ENCODE measurements around the gene THRA.

The THRA gene

GRCh38 chr17:40018211-40019121 lies 44.3 kb upstream of the THRA start:
- Histone ChIP-seq H3K4me1 (ENCODE audit: control extremely low read depth in 1 of 4, control insufficient read depth in 4 of 4, insufficient read depth in 4 of 4, low read length in 3 of 4) (peaks cover 0 to 14% (median 10%) of the 10 kb centered on the region in 4 experiments), H3K4me3 (ENCODE audit: control insufficient read depth in 1 of 7, extremely low read depth in 1 of 7, insufficient read depth in 4 of 7, low read depth in 2 of 7, low read length in 6 of 7) (no peak overlapping the region), H3K27ac (ENCODE audit: insufficient read depth in 1 of 2, low read depth in 1 of 2, low read length in 2 of 2, poor library complexity in 1 of 2, severe bottlenecking in 2 of 2) (no peak overlapping the region), H3K36me3 (ENCODE audit: control insufficient read depth in 4 of 4, insufficient read depth in 4 of 4, low read length in 3 of 4) (peaks cover 0 to 49% (median 32%) of the 10 kb centered on the region in 4 experiments), H3K9me3 (ENCODE audit: control extremely low read depth in 1 of 5, control insufficient read depth in 4 of 5, insufficient read depth in 2 of 5, low read depth in 1 of 5, low read length in 4 of 5) (no peaks in the 10 kb centered on the region), H3K27me3 (replicated peaks in 2 of 5; ENCODE audit: control insufficient read depth in 4 of 5, insufficient read depth in 5 of 5, low read length in 4 of 5) (no peaks in the 10 kb centered on the region)
- CTCF ChIA-PET, result interaction anchor here (0.7 to 10.5 kb wide), 7 partner anchors 8 to 145 kb away, joined by 3 to 113 read pairs (median 4); no protein-coding TSS in a partner anchor
- POLR2A ChIA-PET, result no interaction called here
- DNase-seq, result no peak
- WGBS (ENCODE audit: insufficient coverage), result 84% methylated on average over 7 of the region's 15 CpGs

- no peaks in the 10 kb centered on the region for H3K27me3 ChIP-seq (replicated peaks in 2 of 5; ENCODE audit: control insufficient read depth in 4 of 5, insufficient read depth in 5 of 5, low read length in 4 of 5)
- H3K4me1 ChIP-seq (ENCODE audit: control extremely low read depth in 1 of 4, control insufficient read depth in 4 of 4, insufficient read depth in 4 of 4, low read length in 3 of 4), result peaks cover 0 to 17% (median 10%) of the 10 kb centered on the region in 4 experiments
- ChIA-PET POLR2A (no interaction called here), CTCF (interaction anchor here (0.7 to 10.5 kb wide), 3 partner anchors 7 to 146 kb away, joined by 4 to 113 read pairs (median 4); no protein-coding TSS in a partner anchor)
- DNase-seq, result no peak
- H3K4me3 ChIP-seq (ENCODE audit: control insufficient read depth in 1 of 7, extremely low read depth in 1 of 7, insufficient read depth in 4 of 7, low read depth in 2 of 7, low read length in 6 of 7), result no peak overlapping the region
- WGBS (ENCODE audit: insufficient coverage), result 95% methylated on average over 17 of the region's 24 CpGs
- H3K9me3 ChIP-seq (ENCODE audit: control extremely low read depth in 1 of 5, control insufficient read depth in 4 of 5, insufficient read depth in 2 of 5, low read depth in 1 of 5, low read length in 4 of 5), result no peaks in the 10 kb centered on the region
- peaks cover 0 to 56% (median 37%) of the 10 kb centered on the region in 4 experiments for H3K36me3 ChIP-seq (ENCODE audit: control insufficient read depth in 4 of 4, insufficient read depth in 4 of 4, low read length in 3 of 4)
- H3K27ac ChIP-seq (ENCODE audit: insufficient read depth in 1 of 2, low read depth in 1 of 2, low read length in 2 of 2, poor library complexity in 1 of 2, severe bottlenecking in 2 of 2), result no peak overlapping the region
Observed at GRCh38 chr17:40019140-40019991, 43.4 kb upstream of the THRA start.

GRCh38 chr17:40020146-40020545 lies 42.6 kb upstream of the THRA start:
- no peak overlapping the region for H3K27ac ChIP-seq (ENCODE audit: insufficient read depth in 1 of 2, low read depth in 1 of 2, low read length in 2 of 2, poor library complexity in 1 of 2, severe bottlenecking in 2 of 2)
- peaks cover 0 to 15% (median 9%) of the 10 kb centered on the region in 4 experiments for H3K4me1 ChIP-seq (ENCODE audit: control extremely low read depth in 1 of 4, control insufficient read depth in 4 of 4, insufficient read depth in 4 of 4, low read length in 3 of 4)
- no peak overlapping the region for H3K4me3 ChIP-seq (ENCODE audit: control insufficient read depth in 1 of 7, extremely low read depth in 1 of 7, insufficient read depth in 4 of 7, low read depth in 2 of 7, low read length in 6 of 7)
- ChIA-PET POLR2A (no interaction called here), CTCF (interaction anchor here (0.9 kb wide), 1 partner anchor 8 kb away, joined by 3 read pairs; no protein-coding TSS in a partner anchor)
- H3K9me3 ChIP-seq (ENCODE audit: control extremely low read depth in 1 of 5, control insufficient read depth in 4 of 5, insufficient read depth in 2 of 5, low read depth in 1 of 5, low read length in 4 of 5), result no peaks in the 10 kb centered on the region
- no peaks in the 10 kb centered on the region for H3K27me3 ChIP-seq (replicated peaks in 2 of 5; ENCODE audit: control insufficient read depth in 4 of 5, insufficient read depth in 5 of 5, low read length in 4 of 5)
- H3K36me3 ChIP-seq (ENCODE audit: control insufficient read depth in 4 of 4, insufficient read depth in 4 of 4, low read length in 3 of 4), result peaks cover 0 to 62% (median 40%) of the 10 kb centered on the region in 4 experiments
- 97% methylated on average over 11 of the region's 13 CpGs for WGBS (ENCODE audit: insufficient coverage)
- DNase-seq, result no peak

- no peaks in the 10 kb centered on the region for H3K9me3 ChIP-seq (ENCODE audit: control extremely low read depth in 1 of 5, control insufficient read depth in 4 of 5, insufficient read depth in 2 of 5, low read depth in 1 of 5, low read length in 4 of 5)
- peaks cover 8 to 76% (median 51%) of the 10 kb centered on the region in 4 experiments for H3K36me3 ChIP-seq (ENCODE audit: control insufficient read depth in 4 of 4, insufficient read depth in 4 of 4, low read length in 3 of 4)
- H3K4me1 ChIP-seq (ENCODE audit: control extremely low read depth in 1 of 4, control insufficient read depth in 4 of 4, insufficient read depth in 4 of 4, low read length in 3 of 4), result peaks cover 0 to 6% (median 0%) of the 10 kb centered on the region in 4 experiments
Observed at GRCh38 chr17:40021451-40021971, 41.3 kb upstream of the THRA start.

GRCh38 chr17:40022497-40022896 lies 40.3 kb upstream of the THRA start:
- H3K4me1 ChIP-seq (ENCODE audit: control extremely low read depth in 1 of 4, control insufficient read depth in 4 of 4, insufficient read depth in 4 of 4, low read length in 3 of 4), result peaks cover 0 to 6% (median 0%) of the 10 kb centered on the region in 4 experiments
- DNase-seq, result no peak
- H3K27me3 ChIP-seq (replicated peaks in 2 of 5; ENCODE audit: control insufficient read depth in 4 of 5, insufficient read depth in 5 of 5, low read length in 4 of 5), result no peaks in the 10 kb centered on the region
- ChIA-PET POLR2A (no interaction called here), CTCF (interaction anchor here (0.9 to 2.0 kb wide), 4 partner anchors 10 to 63 kb away, joined by 3 to 18 read pairs (median 7); no protein-coding TSS in a partner anchor)
- peaks cover 8 to 79% (median 57%) of the 10 kb centered on the region in 4 experiments for H3K36me3 ChIP-seq (ENCODE audit: control insufficient read depth in 4 of 4, insufficient read depth in 4 of 4, low read length in 3 of 4)
- H3K4me3 ChIP-seq (ENCODE audit: control insufficient read depth in 1 of 7, extremely low read depth in 1 of 7, insufficient read depth in 4 of 7, low read depth in 2 of 7, low read length in 6 of 7), result no peak overlapping the region
- no peaks in the 10 kb centered on the region for H3K9me3 ChIP-seq (ENCODE audit: control extremely low read depth in 1 of 5, control insufficient read depth in 4 of 5, insufficient read depth in 2 of 5, low read depth in 1 of 5, low read length in 4 of 5)
- H3K27ac ChIP-seq (ENCODE audit: insufficient read depth in 1 of 2, low read depth in 1 of 2, low read length in 2 of 2, poor library complexity in 1 of 2, severe bottlenecking in 2 of 2), result no peak overlapping the region
- WGBS (ENCODE audit: insufficient coverage), result 98% methylated on average over 9 of the region's 9 CpGs

More at GRCh38 chr17:40021451-40021971, 41.3 kb upstream of the THRA start:
- no peak overlapping the region for H3K27ac ChIP-seq (ENCODE audit: insufficient read depth in 1 of 2, low read depth in 1 of 2, low read length in 2 of 2, poor library complexity in 1 of 2, severe bottlenecking in 2 of 2)
- ChIA-PET POLR2A (no interaction called here), CTCF (interaction anchor here (1.0 to 2.0 kb wide), 6 partner anchors 8 to 134 kb away, joined by 3 to 18 read pairs (median 4); no protein-coding TSS in a partner anchor)
- no peaks in the 10 kb centered on the region for H3K27me3 ChIP-seq (replicated peaks in 2 of 5; ENCODE audit: control insufficient read depth in 4 of 5, insufficient read depth in 5 of 5, low read length in 4 of 5)
- DNase-seq, result no peak
- 93% methylated on average over 8 of the region's 9 CpGs for WGBS (ENCODE audit: insufficient coverage)
- H3K4me3 ChIP-seq (ENCODE audit: control insufficient read depth in 1 of 7, extremely low read depth in 1 of 7, insufficient read depth in 4 of 7, low read depth in 2 of 7, low read length in 6 of 7), result no peak overlapping the region

- Histone ChIP-seq H3K36me3 (ENCODE audit: control insufficient read depth in 4 of 4, insufficient read depth in 4 of 4, low read length in 3 of 4) (peaks cover 8 to 81% (median 59%) of the 10 kb centered on the region in 4 experiments), H3K27me3 (replicated peaks in 2 of 5; ENCODE audit: control insufficient read depth in 4 of 5, insufficient read depth in 5 of 5, low read length in 4 of 5) (no peaks in the 10 kb centered on the region), H3K27ac (ENCODE audit: insufficient read depth in 1 of 2, low read depth in 1 of 2, low read length in 2 of 2, poor library complexity in 1 of 2, severe bottlenecking in 2 of 2) (no peak overlapping the region), H3K4me1 (ENCODE audit: control extremely low read depth in 1 of 4, control insufficient read depth in 4 of 4, insufficient read depth in 4 of 4, low read length in 3 of 4) (peaks cover 0 to 6% (median 0%) of the 10 kb centered on the region in 4 experiments), H3K9me3 (ENCODE audit: control extremely low read depth in 1 of 5, control insufficient read depth in 4 of 5, insufficient read depth in 2 of 5, low read depth in 1 of 5, low read length in 4 of 5) (no peaks in the 10 kb centered on the region), H3K4me3 (ENCODE audit: control insufficient read depth in 1 of 7, extremely low read depth in 1 of 7, insufficient read depth in 4 of 7, low read depth in 2 of 7, low read length in 6 of 7) (no peak overlapping the region)
- 95% methylated on average over 19 of the region's 19 CpGs for WGBS (ENCODE audit: insufficient coverage)
- POLR2A ChIA-PET, result no interaction called here
- CTCF ChIA-PET, result interaction anchor here (0.9 to 2.0 kb wide), 4 partner anchors 10 to 62 kb away, joined by 3 to 18 read pairs (median 7); no protein-coding TSS in a partner anchor
- no peak for DNase-seq
Observed at GRCh38 chr17:40022961-40023541, 39.7 kb upstream of the THRA start.

Measured in common myeloid progenitor, CD34-positive (primary cell).